ENCODE measurements around the gene CAMTA1. TPM values are rescaled to one million over a fixed set of nuclear protein-coding genes. Genes with fewer than 3 reads are reported as not detected.

CAMTA1 gene
- total RNA-seq, 1 experiment from 2014 or later: 82.2 TPM

DNA sequence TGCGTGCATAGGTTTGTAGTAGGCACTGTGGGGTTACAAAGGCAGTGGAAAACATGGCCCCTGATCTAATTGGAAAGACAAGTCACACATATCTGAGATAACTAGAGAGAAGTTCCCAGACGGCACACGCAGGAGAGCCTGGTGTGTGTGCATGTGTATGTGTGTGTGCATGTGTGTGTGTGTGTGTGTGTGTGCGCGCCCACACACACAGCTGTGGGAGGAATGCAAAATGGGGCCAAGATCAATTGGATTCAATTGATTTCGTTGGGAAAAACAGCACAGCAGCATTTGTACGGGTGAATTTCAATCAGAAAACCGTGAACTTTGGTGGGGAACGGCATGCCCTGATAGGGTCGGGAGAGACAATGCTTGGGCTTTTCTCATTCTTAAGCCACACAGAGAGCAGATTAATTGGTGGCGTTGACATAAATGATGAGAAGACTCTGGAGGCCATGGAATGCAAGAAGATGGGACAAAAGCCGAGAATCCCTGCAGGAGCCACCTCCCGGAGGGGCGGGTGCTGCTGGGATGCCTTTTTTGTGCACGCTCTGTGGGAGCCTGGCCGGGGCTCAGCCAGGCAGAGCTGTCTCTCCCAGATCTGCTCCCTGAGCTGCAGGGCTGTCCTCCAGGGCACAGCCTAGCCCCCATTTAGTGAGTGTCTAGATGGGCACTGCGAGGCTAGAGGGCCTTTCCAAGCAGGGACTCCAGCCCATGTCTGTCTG is 322.0 kb downstream of the CAMTA1 start:
- Histone ChIP-seq H3K27ac (ENCODE audit: low read length) (no peak overlapping the region), H3K36me3 (ENCODE audit: control insufficient read depth, insufficient read depth, low read length) (no peaks in the 10 kb centered on the region), H3K9me3 (ENCODE audit: control insufficient read depth, insufficient read depth, low read depth, low read length) (no peaks in the 10 kb centered on the region), H3K4me3 (ENCODE audit: low read depth in 2 of 2, low read length in 2 of 2) (no peak overlapping the region), H3K4me1 (ENCODE audit: control insufficient read depth, insufficient read depth, low read length) (no peaks in the 10 kb centered on the region), H3K27me3 (ENCODE audit: control insufficient read depth, insufficient read depth, low read length) (no peaks in the 10 kb centered on the region; the same call in 1 of the 2 replicates)
- ATAC-seq: no peak
- intact Hi-C loops (cut with micrococcal nuclease; ENCODE audit: unreplicated experiment): no loop called here
- DNase-seq (ENCODE audit: low read depth, low spot score): no peak
- BruUV-seq (replicated peaks): no TSS peak
- CTCF ChIA-PET: no interaction called here
- TF ChIP-seq TCF7L2 (IDR thresholded peaks at IDR 0.05; ENCODE audit: low read depth, low read length) (no peak), SIN3A (IDR thresholded peaks at IDR 0.05; ENCODE audit: borderline replicate concordance, insufficient read depth, low read depth, low read length) (no peak)
- in situ Hi-C loops (cut with HindIII; ENCODE audit: low pct_unique_long_range_greater_than_20kb, low sequenced_read_pairs): no loop called here
- POLR2A ChIA-PET: interaction anchor here (0.7 kb wide), 1 partner anchor 446 kb away, joined by 3 read pairs; no protein-coding TSS in a partner anchor

DNA sequence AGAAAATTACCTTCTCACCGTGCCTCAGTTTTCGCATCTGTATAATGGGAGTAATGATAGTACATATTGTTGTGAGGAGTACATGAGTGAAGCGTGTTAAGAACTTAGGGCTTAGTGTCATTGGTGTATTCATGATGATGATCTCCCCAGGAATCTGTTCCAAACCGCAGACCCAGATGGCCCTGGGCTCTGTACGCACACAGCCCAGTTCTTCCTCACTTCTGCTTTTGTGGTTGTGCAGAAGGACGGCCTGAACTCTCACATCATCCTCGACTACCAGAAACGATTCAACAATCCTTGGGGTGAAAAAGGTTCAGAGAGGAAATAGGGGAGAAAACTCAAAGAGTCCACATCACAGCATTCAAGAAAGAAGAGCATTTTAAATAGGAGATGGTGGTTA is 323.0 kb downstream of the CAMTA1 start:
- no peak for ATAC-seq
- Histone ChIP-seq H3K9me3 (ENCODE audit: control insufficient read depth, insufficient read depth, low read depth, low read length) (no peaks in the 10 kb centered on the region), H3K27me3 (ENCODE audit: control insufficient read depth, insufficient read depth, low read length) (no peaks in the 10 kb centered on the region; the same call in 1 of the 2 replicates), H3K27ac (ENCODE audit: low read length) (no peak overlapping the region), H3K4me1 (ENCODE audit: control insufficient read depth, insufficient read depth, low read length) (no peaks in the 10 kb centered on the region), H3K36me3 (ENCODE audit: control insufficient read depth, insufficient read depth, low read length) (no peaks in the 10 kb centered on the region), H3K4me3 (ENCODE audit: low read depth in 2 of 2, low read length in 2 of 2) (no peak overlapping the region)
- in situ Hi-C loops (cut with HindIII; ENCODE audit: low pct_unique_long_range_greater_than_20kb, low sequenced_read_pairs): no loop called here
- no peak for DNase-seq (ENCODE audit: low read depth, low spot score)
- CTCF ChIA-PET: no interaction called here
- intact Hi-C loops (cut with micrococcal nuclease; ENCODE audit: unreplicated experiment): no loop called here
- TF ChIP-seq REST (IDR thresholded peaks at IDR 0.05; ENCODE audit: insufficient read depth in 1 of 2, low read depth in 2 of 2, low read length in 1 of 2): no peak
- no TSS peak for BruUV-seq (replicated peaks)
- POLR2A ChIA-PET: no interaction called here

- TF ChIP-seq, protein P1, sequence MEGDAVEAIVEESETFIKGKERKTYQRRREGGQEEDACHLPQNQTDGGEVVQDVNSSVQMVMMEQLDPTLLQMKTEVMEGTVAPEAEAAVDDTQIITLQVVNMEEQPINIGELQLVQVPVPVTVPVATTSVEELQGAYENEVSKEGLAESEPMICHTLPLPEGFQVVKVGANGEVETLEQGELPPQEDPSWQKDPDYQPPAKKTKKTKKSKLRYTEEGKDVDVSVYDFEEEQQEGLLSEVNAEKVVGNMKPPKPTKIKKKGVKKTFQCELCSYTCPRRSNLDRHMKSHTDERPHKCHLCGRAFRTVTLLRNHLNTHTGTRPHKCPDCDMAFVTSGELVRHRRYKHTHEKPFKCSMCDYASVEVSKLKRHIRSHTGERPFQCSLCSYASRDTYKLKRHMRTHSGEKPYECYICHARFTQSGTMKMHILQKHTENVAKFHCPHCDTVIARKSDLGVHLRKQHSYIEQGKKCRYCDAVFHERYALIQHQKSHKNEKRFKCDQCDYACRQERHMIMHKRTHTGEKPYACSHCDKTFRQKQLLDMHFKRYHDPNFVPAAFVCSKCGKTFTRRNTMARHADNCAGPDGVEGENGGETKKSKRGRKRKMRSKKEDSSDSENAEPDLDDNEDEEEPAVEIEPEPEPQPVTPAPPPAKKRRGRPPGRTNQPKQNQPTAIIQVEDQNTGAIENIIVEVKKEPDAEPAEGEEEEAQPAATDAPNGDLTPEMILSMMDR (IDR thresholded peaks at IDR 0.05): no peak
- TF ChIP-seq SIN3A (IDR thresholded peaks at IDR 0.05; ENCODE audit: borderline replicate concordance, insufficient read depth, low read depth, low read length) (no peak), REST (IDR thresholded peaks at IDR 0.05; ENCODE audit: insufficient read depth in 1 of 2, low read depth in 2 of 2, low read length in 1 of 2) (no peak), TCF7L2 (IDR thresholded peaks at IDR 0.05; ENCODE audit: low read depth, low read length) (no peak), POLR2AphosphoS5 (IDR thresholded peaks at IDR 0.05; ENCODE audit: low read depth, low read length) (no peak)
- no peak overlapping the region for H3K4me3 ChIP-seq (ENCODE audit: low read depth in 2 of 2, low read length in 2 of 2)
- no peaks in the 10 kb centered on the region; the same call in 1 of the 2 replicates for H3K27me3 ChIP-seq (ENCODE audit: control insufficient read depth, insufficient read depth, low read length)
- ATAC-seq (no peak), DNase-seq (ENCODE audit: low read depth, low spot score) (no peak)
- CTCF ChIA-PET: interaction anchor here (0.7 kb wide), 1 partner anchor 11 kb away, joined by 4 read pairs; no protein-coding TSS in a partner anchor
- H3K36me3 ChIP-seq (ENCODE audit: control insufficient read depth, insufficient read depth, low read length): no peaks in the 10 kb centered on the region
- POLR2A ChIA-PET: no interaction called here
- no peaks in the 10 kb centered on the region for H3K9me3 ChIP-seq (ENCODE audit: control insufficient read depth, insufficient read depth, low read depth, low read length)
- in situ Hi-C loops (cut with HindIII; ENCODE audit: low pct_unique_long_range_greater_than_20kb, low sequenced_read_pairs) (no loop called here), intact Hi-C loops (cut with micrococcal nuclease; ENCODE audit: unreplicated experiment) (no loop called here)
- no peaks in the 10 kb centered on the region for H3K4me1 ChIP-seq (ENCODE audit: control insufficient read depth, insufficient read depth, low read length)
- H3K27ac ChIP-seq (ENCODE audit: low read length): no peak overlapping the region
- no TSS peak for BruUV-seq (replicated peaks)
Observed at GRCh38 chr1:7109901-7110300, 324.6 kb downstream of the CAMTA1 start.
